OCI-LY1 (cell line): ENCODE results near the gene CYLC1.

Experiments
- CTCF ChIP-seq: fragments of 200-600 bp; sonication (generic), shearing (Covaris generic); IDR thresholded peaks from 2 replicates; pipeline ENCODE4 v1.5.1; 2017; ENCODE audit warnings: mild to moderate bottlenecking, antibody characterized with exemption, low read length, moderate library complexity, mixed read lengths
- EZH2 ChIP-seq: fragments of 200-600 bp; sonication (generic), shearing (Covaris generic); IDR thresholded peaks from 2 replicates; pipeline ENCODE4 v1.8.0; 2017; ENCODE audit warnings: borderline replicate concordance, mixed run types, mild to moderate bottlenecking, antibody characterized with exemption, low read length, moderate library complexity, mixed read lengths

- TF ChIP-seq CTCF (no peak), EZH2 (no peak)
Measured at GRCh38 chrX:83860846-83861245, at the start of gene CYLC1.
